ENCODE results near the gene CHCHD6.
A peak's percentile ranks its signal among the peaks of the same experiment; 100 is the strongest.

CHCHD6 gene

DNA sequence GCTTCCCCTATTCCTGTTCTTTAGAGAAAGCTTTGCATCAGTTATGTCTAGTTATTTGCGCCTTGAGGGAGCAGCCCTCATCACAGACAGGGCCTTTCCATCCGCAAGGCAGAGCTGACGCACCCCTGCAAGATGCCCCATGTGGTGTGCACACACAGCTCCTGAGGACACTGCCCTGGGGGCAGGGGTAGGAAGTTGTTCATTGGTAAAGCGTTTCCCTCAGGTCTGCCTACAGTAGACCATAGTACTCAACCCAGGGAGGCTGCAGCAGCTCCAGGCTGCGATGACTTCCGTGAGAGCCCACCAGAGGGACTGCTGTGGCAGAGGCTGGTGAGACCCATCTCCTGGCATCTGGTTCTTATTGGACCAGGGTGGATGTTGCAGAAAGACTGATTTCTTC is 223.8 kb downstream of the CHCHD6 start:
- no peak for DNase-seq

DNA sequence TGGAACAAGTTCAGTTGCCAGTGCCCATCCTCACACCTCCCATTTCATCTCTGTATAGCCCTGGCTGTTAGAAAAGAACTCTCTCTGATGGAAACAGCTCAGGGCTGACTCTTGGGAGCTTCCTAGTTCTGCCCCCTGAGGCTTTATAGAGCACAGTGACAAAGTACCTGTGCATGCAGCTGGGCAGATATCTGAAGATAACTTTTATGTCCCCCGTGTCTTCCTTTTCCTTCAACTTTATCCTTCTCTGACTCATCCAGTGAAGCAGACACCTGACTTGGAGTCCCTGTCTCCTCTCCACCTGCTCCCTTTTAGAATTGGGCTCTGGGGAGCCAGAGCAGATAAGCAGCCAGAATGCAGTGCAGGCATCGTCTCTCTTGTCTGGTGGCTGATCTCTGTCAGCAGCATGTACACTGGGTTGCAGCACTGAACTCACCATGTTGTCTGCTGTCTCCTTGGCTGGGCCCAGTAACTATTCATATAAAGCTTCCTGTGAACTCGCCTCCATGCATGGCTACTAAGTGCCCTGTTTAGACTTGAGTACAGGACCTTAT is 225.0 kb downstream of the CHCHD6 start:
- no peak for DNase-seq

DNA sequence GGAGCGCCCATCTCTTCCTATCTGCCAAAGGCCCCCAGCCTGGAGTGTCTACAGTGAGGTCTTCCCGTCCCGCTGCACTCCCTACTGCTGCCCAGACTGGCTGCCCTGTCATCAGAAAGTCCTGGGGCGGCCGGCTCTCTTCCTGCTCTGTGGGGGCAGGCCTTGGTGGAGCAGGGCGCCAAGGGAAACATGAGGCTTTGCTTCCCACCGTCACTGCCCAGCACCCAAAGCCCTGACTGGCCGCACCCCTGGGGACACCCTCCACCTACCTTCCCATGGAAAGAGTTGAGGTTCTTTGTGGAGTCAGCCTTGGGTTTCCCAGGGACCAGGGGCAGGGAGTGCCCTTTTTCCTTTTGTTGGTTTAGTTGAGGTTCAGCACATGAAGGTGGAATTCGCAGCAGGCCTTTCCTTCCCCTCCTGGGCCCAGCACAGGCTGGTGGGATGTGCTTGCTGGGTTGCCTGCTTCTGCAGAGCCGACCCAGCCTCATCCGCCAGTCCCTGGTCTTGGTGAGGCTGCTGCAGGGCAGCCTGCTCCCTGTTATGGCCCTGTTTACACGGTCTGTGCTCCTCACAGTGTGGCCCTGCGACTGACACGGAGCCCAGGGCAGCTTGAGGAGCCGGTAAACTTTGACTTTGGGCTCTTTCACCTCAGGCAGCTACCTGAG is 227.0 kb downstream of the CHCHD6 start:
- no peak for DNase-seq

DNA sequence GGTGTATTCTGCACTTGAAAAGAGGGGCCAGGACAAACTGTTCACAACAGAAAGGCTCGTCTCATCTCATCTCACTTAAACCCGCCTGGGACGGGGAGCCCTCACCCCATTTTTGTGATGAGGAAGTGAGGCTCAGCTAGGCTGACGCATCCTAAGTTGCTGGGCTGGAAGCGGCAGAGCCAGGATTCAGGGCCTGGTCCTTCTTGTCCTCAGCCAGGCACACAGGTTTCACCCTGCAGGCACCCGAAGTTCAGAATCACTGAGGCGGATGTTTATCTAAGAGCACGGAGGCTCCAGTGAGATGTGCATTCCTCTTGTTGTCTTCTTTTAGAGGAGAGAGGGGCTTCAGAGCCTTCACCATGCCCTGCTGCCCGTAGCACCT is 227.8 kb downstream of the CHCHD6 start:
- DNase-seq: no peak

DNA sequence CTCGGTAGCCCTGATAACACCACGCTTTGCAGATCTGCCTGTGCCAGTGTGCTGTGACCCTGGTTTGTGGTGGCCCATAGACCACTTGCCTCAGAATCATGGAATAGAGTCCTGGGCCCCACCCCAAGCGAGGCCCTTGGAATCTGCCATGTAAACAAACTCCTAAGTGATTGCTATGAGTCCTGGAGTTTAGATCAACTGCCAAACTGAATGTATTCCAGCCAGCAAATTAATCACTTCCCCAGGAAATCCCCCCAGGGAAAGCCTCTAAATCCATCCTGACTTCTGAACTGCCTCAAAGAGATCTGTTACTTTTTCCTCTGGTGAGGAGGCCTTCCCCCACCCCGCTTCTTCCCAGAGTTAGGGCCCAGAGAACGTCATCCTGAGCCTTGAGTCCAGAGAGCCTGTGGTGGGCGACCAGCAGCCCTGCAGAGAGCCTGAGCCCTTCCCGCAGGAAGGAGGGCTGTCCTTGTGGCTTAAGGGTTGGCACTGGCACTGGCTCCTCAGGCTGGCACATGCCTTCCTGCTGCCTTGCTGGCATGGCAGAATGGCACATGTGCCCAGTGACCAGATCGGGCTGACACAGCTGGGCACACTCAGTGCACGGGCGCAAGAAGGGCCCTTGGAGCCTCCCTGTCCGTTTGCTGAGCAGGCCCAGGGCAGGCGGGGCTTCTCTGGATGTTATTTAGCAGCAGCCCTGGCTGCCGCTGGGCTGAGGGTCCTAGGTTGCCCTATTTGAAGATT is 228.3 kb downstream of the CHCHD6 start:
- no peak for DNase-seq

DNA sequence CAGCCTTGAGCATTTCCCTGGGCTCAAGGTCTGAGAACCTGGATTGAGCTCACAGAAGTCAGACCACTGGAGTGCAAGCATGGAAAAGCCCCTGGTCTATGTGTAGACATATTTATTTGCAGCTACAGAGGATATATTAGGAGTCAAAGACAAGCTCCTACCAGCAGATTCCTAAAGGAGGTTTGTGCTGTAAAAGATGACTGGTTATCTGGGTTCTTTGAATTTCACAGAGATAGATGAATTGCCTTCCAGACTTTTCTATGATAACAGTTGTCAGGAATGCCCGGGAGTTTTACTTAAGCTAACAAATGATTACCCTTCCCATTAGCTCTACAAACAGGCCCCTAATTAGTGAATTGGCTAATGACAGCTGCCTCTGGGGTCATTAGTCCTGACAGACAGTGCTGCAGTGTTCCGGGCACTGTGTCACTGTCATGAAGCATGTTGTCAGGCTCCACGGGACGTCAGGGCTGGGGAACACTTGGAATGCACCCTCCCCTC is 230.0 kb downstream of the CHCHD6 start:
- DNase-seq: no peak

DNA sequence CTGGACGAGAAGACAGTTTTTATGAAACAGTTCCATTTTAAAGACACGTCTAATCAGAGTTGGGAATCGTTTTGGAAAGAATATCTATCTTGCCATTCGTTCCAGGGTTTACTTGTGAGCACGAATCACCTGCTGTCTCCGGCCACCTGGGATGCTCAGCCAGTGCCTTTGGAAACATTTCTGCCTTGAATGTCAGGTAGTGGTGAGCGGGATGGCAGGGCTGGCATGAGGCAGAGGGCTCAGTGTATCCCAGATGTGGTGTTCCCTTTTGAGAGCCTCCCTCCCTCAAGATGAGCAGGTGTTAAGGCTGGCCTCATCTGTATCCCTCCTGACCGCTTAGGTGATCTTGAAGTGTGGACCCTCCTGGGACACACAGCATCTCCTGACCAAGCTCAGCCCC is 231.0 kb downstream of the CHCHD6 start:
- DNase-seq: no peak

DNA sequence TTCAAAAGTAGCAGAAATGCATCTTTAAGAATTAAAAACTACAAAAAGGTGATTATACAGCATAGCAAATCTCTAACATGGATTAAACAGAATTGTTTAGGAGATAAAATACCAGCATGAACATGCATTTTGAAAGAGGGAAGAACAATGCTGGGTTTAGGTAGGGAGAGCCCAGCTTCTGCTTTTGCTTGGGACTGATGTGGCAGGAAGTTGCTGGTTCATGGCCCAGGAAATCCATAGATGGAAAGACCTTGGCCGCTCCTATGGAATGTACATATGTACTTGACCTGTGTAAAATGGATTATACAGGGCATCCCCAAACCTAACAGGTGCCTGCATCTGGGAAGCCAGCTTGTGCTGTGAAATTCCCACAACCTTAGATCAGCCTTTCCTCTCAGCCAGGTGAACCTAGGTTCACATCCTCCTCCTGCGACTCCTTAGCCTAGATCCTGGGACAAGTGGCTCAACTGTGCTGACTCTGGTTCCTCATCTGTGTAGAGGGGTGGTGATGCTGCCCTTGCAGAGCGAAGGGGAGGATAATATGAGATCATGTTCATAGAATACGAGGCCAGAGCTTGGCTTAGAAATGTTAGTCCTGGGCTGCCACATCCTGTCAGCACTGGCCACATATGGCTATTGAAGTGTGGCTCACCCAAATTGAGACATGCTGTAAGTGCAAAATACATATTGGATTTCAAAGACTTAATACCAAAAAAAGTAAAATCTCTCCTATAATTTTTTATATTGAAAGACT is 231.9 kb downstream of the CHCHD6 start:
- DNase-seq: no peak

DNA sequence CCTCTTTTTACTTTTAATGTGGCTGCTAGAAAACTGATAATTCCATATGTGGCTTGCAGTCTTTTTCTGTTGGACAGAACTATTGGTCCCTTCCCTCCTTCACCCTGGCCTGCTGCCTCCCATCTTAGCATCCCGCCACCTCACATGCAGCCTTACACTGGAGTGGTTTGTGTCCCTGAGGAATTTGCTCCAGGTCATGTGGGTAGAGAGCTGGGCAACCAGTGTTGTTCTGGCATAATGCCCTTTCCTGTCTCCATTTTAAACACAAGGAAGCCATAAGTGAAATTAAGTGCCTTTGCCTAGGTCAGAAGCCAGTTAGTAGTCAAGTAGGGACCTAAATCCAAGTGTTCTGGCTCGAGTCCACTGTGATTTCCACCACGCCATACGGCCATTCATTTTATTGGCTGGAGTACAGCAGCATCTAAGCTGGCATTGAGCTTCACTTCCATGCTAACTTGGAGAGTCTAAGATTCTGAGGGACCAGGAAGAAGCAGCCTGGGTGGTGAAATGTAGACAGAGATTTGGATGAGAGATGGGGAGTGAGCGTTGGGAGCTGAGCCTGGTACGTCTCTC is 232.9 kb downstream of the CHCHD6 start:
- no peak for DNase-seq

DNA sequence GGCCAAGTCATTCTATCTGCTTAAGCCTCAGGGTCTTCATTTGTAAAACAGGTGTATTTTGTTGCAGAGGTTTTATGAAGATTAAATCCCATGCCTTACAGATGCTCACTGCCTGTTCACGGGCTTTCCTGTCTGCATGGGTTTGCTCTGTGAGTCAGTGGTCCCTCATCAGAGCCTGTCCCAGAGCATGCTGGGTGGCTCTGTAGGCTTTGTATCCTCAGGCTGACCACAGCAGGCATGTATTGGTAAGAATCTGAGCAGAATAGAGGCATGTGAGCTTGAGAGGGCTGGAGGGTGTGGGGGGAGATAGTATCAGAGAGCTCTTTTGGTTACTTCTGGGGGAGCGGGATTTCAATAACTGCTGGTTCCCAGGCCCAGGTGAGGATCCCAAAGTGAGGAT is 233.5 kb downstream of the CHCHD6 start:
- DNase-seq: peak; percentile 29

DNA sequence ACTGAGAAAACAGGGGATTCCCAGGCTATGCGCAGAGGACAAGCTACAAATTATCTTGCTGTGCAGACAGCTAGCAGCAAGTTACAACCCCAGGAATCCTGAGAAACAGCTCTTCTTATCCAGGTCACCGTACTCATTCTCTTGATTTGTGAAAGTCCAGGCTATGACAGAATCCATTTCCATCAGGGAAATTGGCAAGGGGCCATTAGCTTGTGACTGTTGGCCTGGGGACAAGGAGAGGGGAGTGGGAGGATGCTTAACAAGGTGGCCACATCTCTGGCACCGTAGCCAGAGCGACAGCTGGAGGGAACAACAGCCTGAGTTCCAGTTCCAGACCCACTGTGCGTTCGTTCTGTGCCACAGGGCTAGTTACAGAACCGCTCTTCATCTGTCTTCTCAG is 233.9 kb downstream of the CHCHD6 start:
- no peak for DNase-seq

DNA sequence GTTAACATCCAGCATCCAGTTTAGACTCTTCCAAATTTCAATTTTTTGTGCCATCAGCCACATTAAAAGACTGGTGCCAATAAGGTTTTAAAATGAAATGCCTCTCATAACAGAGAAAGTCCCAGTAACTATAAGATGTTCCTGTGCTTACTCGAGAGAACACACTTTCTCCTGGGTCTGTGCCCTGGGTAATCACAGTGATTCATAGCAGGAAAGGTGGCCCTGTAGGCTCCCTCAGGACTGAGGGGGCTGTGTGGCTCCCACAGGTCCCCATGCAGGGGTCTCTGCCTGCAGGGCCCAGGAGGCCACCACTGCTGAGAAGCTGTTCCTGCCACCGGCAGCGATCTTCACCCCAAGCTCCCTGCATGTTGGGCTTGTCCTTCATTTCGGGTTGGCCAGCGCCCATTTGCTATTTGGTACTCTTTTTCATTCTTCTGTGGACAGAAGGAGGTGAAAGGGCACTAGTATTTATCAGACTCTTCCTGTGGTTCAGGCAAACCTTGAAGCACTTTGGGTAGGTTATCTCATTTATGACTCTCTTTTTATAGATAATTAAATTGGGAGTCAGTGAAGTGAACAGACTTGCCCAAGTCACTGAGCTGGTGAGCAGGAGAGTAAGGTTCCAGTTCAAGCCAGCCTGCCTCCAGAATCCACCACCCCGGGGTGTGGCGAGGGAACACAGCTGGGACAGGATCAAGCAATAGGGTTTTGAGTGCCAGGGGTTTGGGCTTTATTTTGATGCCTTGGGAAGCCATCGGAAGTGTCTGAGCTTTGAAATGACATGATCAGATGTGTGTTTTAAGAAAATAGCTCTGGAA is 234.7 kb downstream of the CHCHD6 start:
- DNase-seq: no peak

DNA sequence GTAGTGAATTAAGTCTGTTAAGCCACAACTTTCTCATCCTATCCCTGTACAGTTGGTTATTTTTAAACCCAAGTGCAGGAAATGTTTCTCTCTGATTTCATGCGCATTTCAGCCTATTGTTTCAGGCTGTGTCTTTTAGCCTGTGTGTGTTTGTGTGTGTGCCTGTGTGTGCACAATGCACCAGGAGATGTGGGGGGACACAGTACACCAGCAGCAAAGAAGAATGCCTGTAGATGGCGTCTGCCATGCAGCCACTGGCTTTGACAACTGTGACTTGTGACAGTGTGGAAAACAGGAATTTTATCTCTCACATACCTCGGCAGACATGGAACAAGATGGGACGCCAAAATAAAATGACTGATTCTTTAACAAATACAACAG is 235.3 kb downstream of the CHCHD6 start:
- DNase-seq: no peak

DNA sequence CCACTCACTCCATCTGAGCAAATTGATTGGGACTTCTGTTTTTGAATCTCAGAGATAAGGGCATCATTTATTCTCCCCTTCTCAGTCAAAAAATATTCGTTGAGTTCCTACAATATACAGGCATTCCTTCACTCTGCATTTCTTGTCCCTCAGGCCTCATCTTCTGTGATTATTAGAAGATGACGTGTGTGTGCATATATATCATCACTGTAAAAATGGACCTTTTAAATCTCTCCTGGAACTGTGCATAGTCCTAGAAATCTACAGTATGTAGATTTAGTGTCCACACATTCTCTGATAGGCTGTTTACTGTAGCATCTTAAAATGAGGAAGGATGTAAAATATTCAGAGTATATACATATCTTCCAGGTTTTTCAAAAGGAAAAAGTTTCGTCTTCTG is 235.7 kb downstream of the CHCHD6 start:
- DNase-seq: no peak

DNA sequence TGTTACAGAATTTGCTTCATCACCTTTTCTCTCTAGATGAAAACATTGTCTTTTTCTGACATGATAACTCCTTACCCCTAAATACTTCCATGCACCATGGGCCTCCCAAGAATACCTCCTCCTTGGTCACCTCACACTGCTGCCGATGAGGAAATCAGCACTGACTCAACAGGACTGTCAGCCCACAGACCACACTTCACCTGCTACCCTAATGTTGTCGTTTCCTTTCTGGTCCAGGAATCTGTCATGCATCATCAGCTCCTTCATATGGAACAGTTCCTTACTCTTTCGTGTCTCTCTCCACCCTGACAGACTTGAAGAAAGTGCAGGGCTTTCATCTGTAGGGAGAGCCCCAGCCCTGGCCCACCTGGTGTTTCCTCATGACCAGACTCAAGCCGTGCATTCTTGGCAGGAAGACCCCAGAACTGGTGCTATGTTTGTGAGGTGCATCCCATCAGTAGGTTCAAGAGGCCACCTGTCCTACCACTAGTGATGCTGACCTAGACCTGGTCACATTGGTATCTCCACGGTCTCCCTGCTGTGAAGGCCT is 237.8 kb downstream of the CHCHD6 start:
- DNase-seq: peak; percentile 44

DNA sequence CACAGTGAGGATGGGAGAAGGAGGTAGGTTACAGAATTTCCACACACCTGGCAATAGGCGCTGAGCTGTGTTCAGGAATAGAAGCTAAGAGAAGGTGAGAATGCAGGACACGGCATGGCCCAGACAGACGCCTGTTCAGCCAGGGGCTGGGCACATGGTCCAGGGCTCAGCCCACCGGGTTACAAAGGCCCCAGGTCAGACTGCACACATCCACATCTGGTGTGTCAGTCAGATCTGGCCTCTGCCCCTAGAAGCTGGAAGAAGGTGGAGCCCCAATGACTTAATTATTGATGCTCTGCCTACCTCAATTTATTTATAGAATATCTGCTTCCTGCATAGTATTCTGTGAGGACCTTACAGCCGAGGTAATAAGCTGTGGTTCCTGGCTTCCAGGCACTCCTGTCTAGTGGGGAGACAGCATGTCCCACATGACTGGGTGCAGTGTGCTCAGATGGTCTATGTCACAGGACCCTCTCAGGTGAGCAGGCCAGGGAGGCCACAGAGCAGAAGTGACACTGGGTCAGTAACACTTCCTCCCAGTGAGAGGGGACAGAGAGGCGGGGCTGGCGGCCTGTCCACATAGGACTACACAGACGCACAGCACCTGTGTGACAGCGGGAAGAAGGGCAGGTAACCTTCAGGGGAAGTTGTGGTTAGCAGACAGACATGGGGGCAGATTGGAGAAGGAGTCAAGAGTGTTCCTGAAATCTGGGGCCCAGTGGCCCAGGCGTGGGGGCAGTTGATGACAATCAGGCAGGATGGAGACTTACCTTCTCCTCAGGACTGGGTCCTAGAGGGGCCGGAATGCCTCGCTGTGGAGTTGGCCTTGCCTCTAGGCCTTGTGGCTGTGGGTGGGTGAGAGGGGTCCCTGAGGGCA is 240.3 kb downstream of the CHCHD6 start:
- no peak for DNase-seq

DNA sequence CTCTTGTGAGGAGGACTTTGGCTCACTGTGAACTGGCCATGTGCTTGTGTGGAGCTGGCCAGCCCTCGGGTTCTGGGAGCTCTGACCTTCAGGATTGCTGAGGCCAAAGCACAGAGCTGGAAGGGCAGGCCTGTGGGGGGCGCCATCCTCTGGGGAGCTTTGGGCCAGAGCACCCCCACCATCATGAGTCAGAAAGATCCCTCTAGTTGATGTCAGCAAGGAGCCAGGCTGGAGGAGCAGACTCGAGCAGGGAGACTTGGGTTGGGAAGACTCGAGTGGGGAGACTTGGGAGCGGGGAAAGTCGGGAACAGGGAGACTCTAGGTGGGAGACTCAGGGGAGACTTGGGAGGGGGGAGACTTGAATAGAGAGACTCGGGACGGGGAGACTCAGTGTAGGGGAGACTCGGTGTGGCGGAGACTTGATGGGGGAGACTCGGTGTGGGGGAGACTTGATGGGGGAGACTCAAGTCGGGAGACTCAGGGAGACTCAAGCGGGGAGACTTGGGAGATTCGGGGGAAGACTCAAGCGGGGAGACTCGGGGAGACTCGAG is 241.2 kb downstream of the CHCHD6 start:
- DNase-seq: no peak

DNA sequence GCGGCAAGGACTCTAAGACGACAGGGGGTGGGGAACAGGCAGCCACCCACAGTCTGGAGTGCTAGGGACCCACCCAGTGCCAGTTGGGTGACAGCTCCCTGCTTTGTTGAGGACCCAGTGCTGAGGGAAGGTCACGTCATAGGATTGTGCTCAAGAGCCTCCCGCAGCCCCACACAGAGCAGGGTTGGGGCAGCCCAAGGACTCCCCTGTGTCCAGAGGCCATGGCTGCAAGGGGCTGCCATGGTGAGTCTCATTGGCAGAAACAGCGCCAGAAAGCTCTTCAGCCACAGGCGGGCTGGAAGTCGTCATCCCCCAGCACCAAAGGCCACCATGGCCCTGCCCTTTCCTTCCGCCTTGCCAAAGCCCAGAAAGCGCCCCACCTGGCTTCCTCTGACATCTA is 241.9 kb downstream of the CHCHD6 start:
- DNase-seq: no peak

DNA sequence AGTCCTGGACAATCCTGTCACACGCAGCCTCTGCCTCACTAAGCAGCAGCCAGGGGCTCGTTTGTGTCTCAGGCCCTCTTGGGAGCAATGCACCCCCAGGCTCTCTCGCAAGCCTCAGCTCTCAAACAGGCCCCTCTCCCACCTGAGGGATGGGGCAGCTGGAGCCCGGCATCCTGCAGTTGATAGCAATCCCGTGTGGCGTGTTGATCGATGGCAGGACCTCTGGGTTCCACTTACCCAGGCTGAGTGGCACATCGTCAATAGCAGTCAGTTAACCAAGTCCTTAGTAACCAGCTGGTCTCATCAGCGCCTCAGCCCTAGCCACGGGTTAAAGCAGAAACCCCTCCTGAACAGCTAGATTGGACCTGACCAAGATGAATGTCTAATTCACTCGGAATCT is 242.4 kb downstream of the CHCHD6 start:
- no peak for DNase-seq

DNA sequence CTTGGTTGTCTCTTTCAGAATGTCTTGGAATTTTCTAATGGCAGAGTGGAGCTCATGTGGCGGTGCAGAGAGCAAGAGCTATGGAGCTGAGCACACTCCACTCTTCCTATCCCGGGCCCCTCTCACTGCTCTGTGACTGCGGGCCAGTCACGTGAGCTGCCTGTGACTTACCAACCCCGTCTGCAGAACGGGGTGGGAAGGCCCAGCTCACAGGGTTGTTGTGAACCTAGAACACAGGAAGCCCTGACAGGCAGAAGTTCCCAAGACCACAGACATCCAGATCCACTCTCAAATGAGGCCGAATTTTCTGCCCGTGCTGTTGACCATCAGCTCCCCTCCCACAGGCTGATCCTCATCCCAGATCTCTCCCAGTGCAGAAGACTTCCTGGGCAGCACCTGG is 243.4 kb downstream of the CHCHD6 start:
- DNase-seq: no peak
